ENCODE data around the gene SVOPL.

GRCh38 chr7:138556771-138557484 lies 144.2 kb downstream of the SVOPL start:
- no peak for TF ChIP-seq TAF1 (IDR thresholded peaks at IDR 0.05; ENCODE audit: low read depth)
- TF ChIP-seq TCF12 (IDR thresholded peaks at IDR 0.05; ENCODE audit: low read depth) = no peak
- TF ChIP-seq EP300 (IDR thresholded peaks at IDR 0.05; ENCODE audit: borderline replicate concordance) = no peak
- no peak for TF ChIP-seq RAD21 (IDR thresholded peaks at IDR 0.05; ENCODE audit: low read depth)
- TF ChIP-seq, protein P1, sequence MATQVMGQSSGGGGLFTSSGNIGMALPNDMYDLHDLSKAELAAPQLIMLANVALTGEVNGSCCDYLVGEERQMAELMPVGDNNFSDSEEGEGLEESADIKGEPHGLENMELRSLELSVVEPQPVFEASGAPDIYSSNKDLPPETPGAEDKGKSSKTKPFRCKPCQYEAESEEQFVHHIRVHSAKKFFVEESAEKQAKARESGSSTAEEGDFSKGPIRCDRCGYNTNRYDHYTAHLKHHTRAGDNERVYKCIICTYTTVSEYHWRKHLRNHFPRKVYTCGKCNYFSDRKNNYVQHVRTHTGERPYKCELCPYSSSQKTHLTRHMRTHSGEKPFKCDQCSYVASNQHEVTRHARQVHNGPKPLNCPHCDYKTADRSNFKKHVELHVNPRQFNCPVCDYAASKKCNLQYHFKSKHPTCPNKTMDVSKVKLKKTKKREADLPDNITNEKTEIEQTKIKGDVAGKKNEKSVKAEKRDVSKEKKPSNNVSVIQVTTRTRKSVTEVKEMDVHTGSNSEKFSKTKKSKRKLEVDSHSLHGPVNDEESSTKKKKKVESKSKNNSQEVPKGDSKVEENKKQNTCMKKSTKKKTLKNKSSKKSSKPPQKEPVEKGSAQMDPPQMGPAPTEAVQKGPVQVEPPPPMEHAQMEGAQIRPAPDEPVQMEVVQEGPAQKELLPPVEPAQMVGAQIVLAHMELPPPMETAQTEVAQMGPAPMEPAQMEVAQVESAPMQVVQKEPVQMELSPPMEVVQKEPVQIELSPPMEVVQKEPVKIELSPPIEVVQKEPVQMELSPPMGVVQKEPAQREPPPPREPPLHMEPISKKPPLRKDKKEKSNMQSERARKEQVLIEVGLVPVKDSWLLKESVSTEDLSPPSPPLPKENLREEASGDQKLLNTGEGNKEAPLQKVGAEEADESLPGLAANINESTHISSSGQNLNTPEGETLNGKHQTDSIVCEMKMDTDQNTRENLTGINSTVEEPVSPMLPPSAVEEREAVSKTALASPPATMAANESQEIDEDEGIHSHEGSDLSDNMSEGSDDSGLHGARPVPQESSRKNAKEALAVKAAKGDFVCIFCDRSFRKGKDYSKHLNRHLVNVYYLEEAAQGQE (IDR thresholded peaks at IDR 0.05; ENCODE audit: low read depth) = no peak
- TF ChIP-seq EGR1 (IDR thresholded peaks at IDR 0.05) = no peak
- TF ChIP-seq YY1 (IDR thresholded peaks at IDR 0.05; ENCODE audit: low read depth) = no peak
- TF ChIP-seq FOXM1 (IDR thresholded peaks at IDR 0.05; ENCODE audit: borderline replicate concordance, low read depth) = no peak
- no peak for TF ChIP-seq CEBPB (IDR thresholded peaks at IDR 0.05)
- TF ChIP-seq, protein P2, sequence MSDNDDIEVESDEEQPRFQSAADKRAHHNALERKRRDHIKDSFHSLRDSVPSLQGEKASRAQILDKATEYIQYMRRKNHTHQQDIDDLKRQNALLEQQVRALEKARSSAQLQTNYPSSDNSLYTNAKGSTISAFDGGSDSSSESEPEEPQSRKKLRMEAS (IDR thresholded peaks at IDR 0.05) = no peak
- no peak for TF ChIP-seq NFIC (IDR thresholded peaks at IDR 0.05)
